ACHN (cell line): ENCODE measurements around the gene FBXL14.

ENCODE experiments used
- DNase-seq: peaks from one replicate; pipeline ENCODE4 v3.0.0-alpha.2; 2015
- in situ Hi-C: cut with HindIII; loops from 2 replicates; pipeline ENCODE4 v1.10.0; 2017; ENCODE audit warnings: low sequenced_read_pairs, low pct_ligation_motif_present, low pct_unique_long_range_greater_than_20kb

FBXL14 gene

GRCh38 chr12:1594261-1595025 lies at the start of gene FBXL14:
TSS of gene FBXL14 (minus strand) at chr12:1594581. CDS start at chr12:1594066, 515 bp downstream.
- DNase-seq: peak; percentile 93
- in situ Hi-C loops: no loop called here

GRCh38 chr12:1643905-1644533 lies 49.6 kb upstream of the FBXL14 start:
- DNase-seq: no peak
- in situ Hi-C loops: no loop called here

- in situ Hi-C loops: no loop called here
- no peak for DNase-seq
These were observed 48.7 kb upstream of the FBXL14 start for GRCh38 chr12:1643043-1643442.

- DNase-seq: no peak
- in situ Hi-C loops: no loop called here
These were observed 48.1 kb upstream of the FBXL14 start for GRCh38 chr12:1642513-1642912.

GRCh38 chr12:1640328-1641234 lies 46.2 kb upstream of the FBXL14 start:
- no peak for DNase-seq
- in situ Hi-C loops: no loop called here

GRCh38 chr12:1639538-1639937 lies 45.2 kb upstream of the FBXL14 start:
- no peak for DNase-seq
- in situ Hi-C loops: no loop called here

DNA sequence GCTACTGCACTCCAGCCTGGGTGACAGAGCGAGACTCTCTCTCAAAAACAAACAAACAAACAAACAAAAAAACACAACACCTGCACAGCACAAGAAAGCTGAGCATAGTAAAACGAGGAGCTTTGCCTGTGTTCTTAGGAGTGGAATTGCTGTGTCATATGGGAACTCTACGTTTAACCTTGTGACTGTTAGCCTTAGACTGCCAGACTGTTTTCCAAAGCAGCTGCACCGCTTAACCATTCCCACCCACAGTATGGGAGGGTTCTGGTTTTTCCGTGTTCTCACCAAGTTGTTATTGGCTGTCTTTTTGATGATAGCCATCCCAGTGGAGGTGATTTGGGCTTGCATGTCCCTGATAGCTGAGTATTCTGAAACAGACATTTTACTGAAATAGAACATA lies 43.8 kb upstream of the FBXL14 start:
- DNase-seq: no peak
- in situ Hi-C loops: no loop called here

DNA sequence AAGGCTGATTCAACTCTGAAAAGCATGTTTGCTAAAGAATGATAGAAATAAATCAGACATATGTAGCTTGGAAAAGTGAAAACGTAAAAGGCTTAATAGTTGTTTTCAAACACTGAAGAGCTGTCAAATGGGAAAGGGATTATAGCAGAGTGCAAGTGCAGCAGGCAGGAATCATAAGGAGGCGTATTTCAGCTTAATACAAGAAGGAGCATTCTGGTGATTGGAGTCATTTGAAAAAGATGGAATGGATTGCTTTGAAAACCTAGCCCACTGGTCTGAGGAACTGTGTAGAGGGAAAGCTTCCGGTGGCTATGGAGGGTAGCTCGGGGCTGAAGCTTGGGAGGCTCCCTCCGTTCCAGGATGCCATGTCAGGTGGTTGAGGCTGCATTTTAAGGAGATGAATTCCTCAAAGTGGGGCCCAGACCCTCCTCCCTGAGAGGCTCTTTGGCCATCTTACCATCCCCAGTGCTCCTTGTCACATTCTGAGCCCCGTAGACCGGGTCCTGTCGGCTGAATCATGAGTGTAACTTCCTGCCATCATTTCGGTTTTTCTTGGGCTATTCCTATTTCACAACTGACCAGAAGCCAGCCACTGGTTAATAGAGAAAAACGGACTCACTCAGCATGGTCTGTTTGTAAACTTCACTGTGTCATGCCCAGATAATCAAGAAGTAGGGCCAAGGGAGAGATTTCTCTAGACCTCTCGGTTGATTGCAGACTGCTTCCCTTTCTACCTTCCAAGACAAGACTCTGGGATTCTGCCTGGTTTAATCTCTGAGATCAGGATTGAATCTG lies 41.1 kb upstream of the FBXL14 start:
- in situ Hi-C loops: no loop called here
- DNase-seq: no peak

- in situ Hi-C loops: no loop called here
- DNase-seq: peak; percentile 83
These were observed 40.3 kb upstream of the FBXL14 start for GRCh38 chr12:1634590-1635191.

- no peak for DNase-seq
- in situ Hi-C loops: no loop called here
These were observed 39.8 kb upstream of the FBXL14 start for GRCh38 chr12:1634149-1634548.

GRCh38 chr12:1633459-1633858 lies 39.1 kb upstream of the FBXL14 start:
- DNase-seq: no peak
- in situ Hi-C loops: no loop called here

DNA sequence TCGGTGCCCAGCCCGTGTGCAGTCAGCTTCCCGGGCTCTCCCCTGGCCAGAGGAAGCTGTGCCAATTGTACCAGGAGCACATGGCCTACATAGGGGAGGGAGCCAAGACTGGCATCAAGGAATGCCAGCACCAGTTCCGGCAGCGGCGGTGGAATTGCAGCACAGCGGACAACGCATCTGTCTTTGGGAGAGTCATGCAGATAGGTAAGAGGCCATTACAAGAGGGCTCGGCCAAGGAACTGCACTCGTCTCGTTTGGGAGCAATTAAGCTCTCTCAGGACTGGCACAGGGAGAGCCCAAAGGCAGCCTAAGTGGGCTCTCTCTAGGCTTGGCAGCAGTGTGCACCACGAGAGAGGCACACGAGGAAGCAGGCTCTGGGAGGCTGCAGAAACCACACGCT lies 38.3 kb upstream of the FBXL14 start:
- no peak for DNase-seq
- in situ Hi-C loops: no loop called here

- in situ Hi-C loops: no loop called here
- no peak for DNase-seq
These were observed 36.6 kb upstream of the FBXL14 start for GRCh38 chr12:1630827-1631591.

- peak; percentile 58 for DNase-seq
- in situ Hi-C loops: no loop called here
These were observed 35.9 kb upstream of the FBXL14 start for GRCh38 chr12:1630133-1630826.

DNA sequence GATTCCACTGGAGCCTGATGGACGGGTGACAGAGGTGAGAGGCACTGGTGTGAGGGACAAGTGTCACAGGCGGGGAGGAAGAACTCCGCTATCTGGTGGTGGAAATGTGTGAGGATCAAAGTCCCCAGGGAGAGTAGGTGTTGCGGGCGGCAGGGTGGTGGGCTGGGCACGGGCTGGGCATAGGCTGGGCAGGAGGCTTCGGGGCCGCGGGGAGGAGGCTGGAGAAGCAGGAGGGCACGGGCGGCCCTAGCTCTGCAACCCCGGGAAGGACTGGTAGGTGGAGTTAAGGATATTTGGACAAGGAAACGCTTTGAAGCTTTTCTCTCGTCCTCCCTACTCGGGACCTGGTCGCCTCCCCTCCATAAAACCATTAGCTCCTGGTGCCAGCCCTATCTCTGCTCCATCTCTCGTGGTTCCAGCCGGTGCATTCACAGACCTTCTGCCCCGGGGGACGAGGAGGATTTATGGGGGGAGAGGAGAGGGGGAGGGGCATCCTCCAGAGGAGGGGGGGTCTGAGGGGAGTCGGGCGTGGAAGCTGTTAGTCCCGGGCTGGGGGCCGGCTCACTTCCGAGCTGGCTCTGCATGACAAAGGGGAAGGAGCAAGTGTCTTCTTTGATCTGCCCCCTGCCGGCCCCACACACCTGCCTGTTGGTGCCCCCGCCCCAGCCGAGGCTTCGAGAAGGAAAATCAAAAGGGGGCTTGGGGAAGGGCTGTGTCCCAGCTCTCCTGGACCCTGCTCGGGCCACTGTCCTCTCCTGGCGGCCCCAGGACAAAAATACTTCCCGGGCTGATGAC lies 35.2 kb upstream of the FBXL14 start:
- in situ Hi-C loops: no loop called here
- DNase-seq: no peak

DNA sequence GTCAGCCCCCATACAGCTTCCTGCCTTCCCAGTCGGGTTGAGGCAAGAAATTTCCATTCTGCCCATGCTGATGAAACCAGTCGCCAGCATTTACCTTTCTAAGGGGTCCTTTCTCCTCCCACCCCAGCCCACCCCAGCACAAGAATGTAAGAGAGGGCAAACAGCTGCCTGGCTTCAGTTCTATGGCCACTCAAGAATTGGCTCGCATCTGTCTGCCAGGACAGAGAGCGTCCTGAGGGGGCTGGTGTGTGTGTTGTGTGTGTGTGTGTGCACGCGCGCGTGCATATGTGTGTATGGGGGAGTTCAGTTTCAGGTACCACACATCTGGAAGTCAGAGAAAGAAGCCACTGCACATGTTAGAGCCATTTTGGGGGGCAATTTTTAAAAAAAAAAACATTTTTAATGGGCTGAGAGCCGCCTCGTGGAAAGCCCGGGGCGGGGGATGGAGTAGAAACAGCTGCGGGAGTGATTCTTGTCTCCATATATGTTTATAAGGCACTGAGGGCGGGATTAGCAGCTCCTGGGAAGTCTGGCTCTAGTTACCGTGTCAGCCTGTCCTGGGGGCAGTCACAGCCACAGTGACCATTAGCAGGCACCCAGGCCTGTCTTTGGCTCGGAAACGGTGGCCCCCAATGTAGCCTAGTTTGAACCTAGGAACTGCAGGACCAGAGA lies 34.4 kb upstream of the FBXL14 start, which contains the start of gene WNT5B:
TSS of gene WNT5B (plus strand) at position 566 of the 672 bp plus-strand sequence. CDS start 2,124 bp downstream, outside the sequence.
- in situ Hi-C loops: no loop called here
- DNase-seq: no peak
